H1 (cell line): ENCODE data around the gene HSPBP1. TPM values are rescaled to one million over a fixed set of nuclear protein-coding genes. Genes with fewer than 3 reads are reported as not detected.
A peak's percentile ranks its signal among the peaks of the same experiment; 100 is the strongest.

Source experiments
- CTCF ChIA-PET: fragments of 300-600 bp; sonication (Branson Sonifier 250); formaldehyde crosslinking; loops from one replicate; lab custom pipeline; 2021; ENCODE audit not compliant: partially characterized antibody; lab: Charles Lee
- POLR2A ChIA-PET: fragments of 300-600 bp; sonication (Branson Sonifier 250); formaldehyde crosslinking; loops from one replicate; lab custom pipeline; 2021; ENCODE audit warnings: inconsistent platforms; ENCODE audit not compliant: partially characterized antibody; lab: Charles Lee
- DNase-seq, 2 experiments: peaks; one replicate each; pipeline versions ENCODE4 v3.0.0 to v3.0.0-alpha.2; 2010 to 2022; ENCODE audit warnings: low spot score in 2 of 2, low read depth in 1 of 2, mixed read lengths in 1 of 2
- FAIRE-seq: peaks from 2 replicates; lab custom pipeline; 2011; peaks lifted over from hg19 to GRCh38; lab: Jason Lieb, UNC
- H2AFZ ChIP-seq: 2 replicates; pipeline ENCODE4 v1.8.1; 2012; ENCODE audit warnings: low read length, inconsistent platforms
- H2AK5ac ChIP-seq: 2 replicates; pipeline ENCODE4 v1.6.1; 2013; ENCODE audit warnings: low read depth, low read length
- H2BK120ac ChIP-seq: replicated peaks from 2 replicates; pipeline ENCODE3; 2013; ENCODE audit warnings: low read depth, low read length, inconsistent platforms
- H2BK12ac ChIP-seq: 2 replicates; pipeline ENCODE4 v1.6.1; 2013; ENCODE audit warnings: low read depth, low read length
- H2BK15ac ChIP-seq: 2 replicates; pipeline ENCODE4 v1.6.1; 2013; ENCODE audit warnings: low read length
- H2BK20ac ChIP-seq: 2 replicates; pipeline ENCODE4 v1.6.1; 2013; ENCODE audit warnings: low read length
- H2BK5ac ChIP-seq: 2 replicates; pipeline ENCODE4 v1.6.1; 2013; ENCODE audit warnings: low read depth, low read length
- H3K14ac ChIP-seq: 2 replicates; pipeline ENCODE4 v1.6.1; 2013; ENCODE audit warnings: inconsistent platforms; ENCODE audit not compliant: insufficient read length
- H3K18ac ChIP-seq: 2 replicates; pipeline ENCODE4 v1.6.1; 2013; ENCODE audit warnings: low read length; ENCODE audit errors: extremely low read depth
- H3K23ac ChIP-seq: 2 replicates; pipeline ENCODE4 v1.6.1; 2013; ENCODE audit warnings: inconsistent platforms; ENCODE audit not compliant: insufficient read length
- H3K23me2 ChIP-seq: 2 replicates; pipeline ENCODE4 v1.6.1; 2013; ENCODE audit warnings: low read depth, low read length
- H3K27ac ChIP-seq: 2 replicates; pipeline ENCODE4 v1.6.1; 2011; ENCODE audit warnings: low read depth, low read length, inconsistent platforms
- H3K27me3 ChIP-seq, 4 experiments: replicated peaks in 1 of 4; 1 replicate in 1 of 4; 2 replicates in 3 of 4; pipeline versions ENCODE4 v1.6.1 to v1.8.1; 2011 to 2013; ENCODE audit warnings: low read length in 3 of 4, mild to moderate bottlenecking in 3 of 4, inconsistent platforms in 2 of 4, mixed read lengths in 2 of 4, moderate library complexity in 1 of 4; ENCODE audit not compliant: control insufficient read depth in 3 of 4, insufficient read depth in 3 of 4; ENCODE audit errors: extremely low read depth in 1 of 4
- H3K36me3 ChIP-seq, 4 experiments: 2 replicates each; pipeline versions ENCODE4 v1.6.1 to v1.8.1; 2011 to 2013; ENCODE audit warnings: mild to moderate bottlenecking in 4 of 4, low read length in 3 of 4, moderate library complexity in 2 of 4, control low read depth in 1 of 4, inconsistent platforms in 1 of 4; ENCODE audit not compliant: insufficient read depth in 4 of 4, control insufficient read depth in 2 of 4
- H3K4ac ChIP-seq: replicated peaks from 2 replicates; pipeline ENCODE3; 2013; ENCODE audit warnings: low read length, low read depth, mixed read lengths, inconsistent platforms; ENCODE audit not compliant: insufficient read length
- H3K4me1 ChIP-seq, 4 experiments: replicated peaks in 1 of 4; 1 replicate in 1 of 4; 2 replicates in 3 of 4; pipeline versions ENCODE4 v1.6.1 to v1.8.1; 2011 to 2013; ENCODE audit warnings: low read length in 3 of 4, inconsistent platforms in 2 of 4, mixed read lengths in 1 of 4; ENCODE audit not compliant: insufficient read depth in 4 of 4, control insufficient read depth in 3 of 4
- H3K4me2 ChIP-seq, 2 experiments: 2 replicates each; pipeline versions ENCODE4 v1.6.1 to v1.8.1; 2011 to 2013; ENCODE audit warnings: low read depth in 2 of 2, low read length in 2 of 2, control low read depth in 1 of 2, inconsistent platforms in 1 of 2, mild to moderate bottlenecking in 1 of 2; ENCODE audit not compliant: insufficient read depth in 1 of 2
- H3K4me3 ChIP-seq, 4 experiments: fragments of 200-600, 300-600 bp in 1 of 4; sonication (generic), shearing (Covaris generic), sonication (Bioruptor Twin) in 1 of 4; 2 replicates each; pipeline versions ENCODE4 v1.5.1 to v1.8.1; 2011 to 2016; ENCODE audit warnings: low read length in 4 of 4, low read depth in 3 of 4, control low read depth in 2 of 4, inconsistent platforms in 2 of 4, mild to moderate bottlenecking in 2 of 4, mixed read lengths in 1 of 4, moderate library complexity in 1 of 4; ENCODE audit not compliant: insufficient read depth in 2 of 4; ENCODE audit errors: extremely low read depth in 1 of 4
- H3K56ac ChIP-seq: replicated peaks from 2 replicates; pipeline ENCODE3; 2013; ENCODE audit warnings: low read depth, mild to moderate bottlenecking, mixed read lengths, low read length, inconsistent platforms; ENCODE audit not compliant: insufficient read length
- H3K79me1 ChIP-seq: 2 replicates; pipeline ENCODE4 v1.6.1; 2013; ENCODE audit warnings: low read depth, low read length, control low read depth
- H3K79me2 ChIP-seq, 2 experiments: 2 replicates each; pipeline versions ENCODE4 v1.6.1 to v1.8.1; 2012 to 2013; ENCODE audit warnings: low read length in 2 of 2, mild to moderate bottlenecking in 2 of 2, inconsistent platforms in 1 of 2; ENCODE audit not compliant: insufficient read depth in 2 of 2, control insufficient read depth in 1 of 2
- H3K9ac ChIP-seq, 4 experiments: replicated peaks in 1 of 4; 1 replicate in 1 of 4; 2 replicates in 3 of 4; pipeline versions ENCODE4 v1.6.1 to v1.8.1; 2011 to 2013; ENCODE audit warnings: low read depth in 3 of 4, low read length in 3 of 4, control low read depth in 2 of 4, mild to moderate bottlenecking in 2 of 4, moderate library complexity in 2 of 4, inconsistent platforms in 1 of 4; ENCODE audit errors: extremely low read depth in 1 of 4
- H3K9me3 ChIP-seq, 2 experiments: 2 replicates each; pipeline versions ENCODE4 v1.6.1 to v1.8.1; 2012 to 2013; ENCODE audit warnings: mild to moderate bottlenecking in 2 of 2, moderate library complexity in 2 of 2, control low read depth in 1 of 2, inconsistent platforms in 1 of 2, low read depth in 1 of 2, low read length in 1 of 2, mixed read lengths in 1 of 2; ENCODE audit not compliant: insufficient read depth in 2 of 2
- H4K20me1 ChIP-seq, 2 experiments: replicated peaks in 1 of 2; 2 replicates each; pipeline versions ENCODE3 to v1.8.1; 2011 to 2013; ENCODE audit warnings: inconsistent platforms in 2 of 2, low read length in 2 of 2, mild to moderate bottlenecking in 1 of 2; ENCODE audit not compliant: insufficient read depth in 2 of 2, control insufficient read depth in 1 of 2
- H4K5ac ChIP-seq: 2 replicates; pipeline ENCODE4 v1.6.1; 2013; ENCODE audit warnings: low read length, low read depth, mixed read lengths, inconsistent platforms; ENCODE audit not compliant: insufficient read length
- H4K8ac ChIP-seq: 2 replicates; pipeline ENCODE4 v1.8.0; 2013; ENCODE audit warnings: mild to moderate bottlenecking, moderate library complexity, low read length, inconsistent platforms; ENCODE audit not compliant: insufficient read depth; ENCODE audit errors: extremely low read depth
- H4K91ac ChIP-seq: replicated peaks from 2 replicates; pipeline ENCODE3; 2013; ENCODE audit warnings: low read length, mixed read lengths, inconsistent platforms; ENCODE audit not compliant: insufficient read length
- BACH1 ChIP-seq: IDR thresholded peaks from 2 replicates; pipeline ENCODE4 v1.6.1; 2012; ENCODE audit warnings: low read length, improper control_type of control experiment
- CBX5 ChIP-seq: fragments of 300-800, 300-1000 bp; sonication (generic); IDR thresholded peaks from 2 replicates; pipeline ENCODE4 v1.7.1; 2016; ENCODE audit warnings: antibody characterized with exemption, low read length, low read depth
- CEBPB ChIP-seq: IDR thresholded peaks from 2 replicates; pipeline ENCODE4 v1.6.1; 2012; ENCODE audit warnings: low read depth, low read length
- CTBP2 ChIP-seq: IDR thresholded peaks from 2 replicates; pipeline ENCODE4 v1.7.0; 2011; ENCODE audit warnings: borderline replicate concordance, mild to moderate bottlenecking, moderate library complexity, mixed read lengths, low read length; ENCODE audit not compliant: insufficient read depth, insufficient read length
- JUND ChIP-seq: IDR thresholded peaks from 2 replicates; pipeline ENCODE4 v1.6.1; 2011; ENCODE audit warnings: mild to moderate bottlenecking, improper control_type of control experiment, low read length
- KDM4A ChIP-seq: IDR thresholded peaks from one replicate; pipeline ENCODE4 v1.7.1; 2012; ENCODE audit warnings: low read depth, mild to moderate bottlenecking, moderate library complexity, low read length, inconsistent platforms; ENCODE audit not compliant: severe bottlenecking
- POLR2AphosphoS5 ChIP-seq: IDR thresholded peaks from 2 replicates; pipeline ENCODE4 v1.6.1; 2011; ENCODE audit warnings: low read depth, low read length
- SP1 ChIP-seq: IDR thresholded peaks from 2 replicates; pipeline ENCODE4 v1.6.1; 2011; ENCODE audit warnings: low read depth, low read length
- WGBS, 2 experiments: shearing (Covaris generic) in 1 of 2; methylation state at CpG; one replicate each; pipeline versions ENCODE4 v1.1.6 to v1.1.7; 2013 to 2015; ENCODE audit warnings: low lambda C conversion rate in 2 of 2, mixed read lengths in 2 of 2, inconsistent platforms in 1 of 2, low coverage in 1 of 2, missing lambda C conversion rate in 1 of 2; ENCODE audit not compliant: insufficient replicate concordance in 2 of 2, insufficient coverage in 1 of 2, insufficient read length in 1 of 2; ENCODE audit errors: extremely low coverage in 1 of 2, missing lambda C conversion rate in 1 of 2; 5-methylcytosine and 5-hydroxymethylcytosine counted together
- polyA plus RNA-seq, 7 experiments: library from polyadenylated mRNA; depleted of rRNA in 3 of 7; stranded (reverse) in 5 of 7; unstranded in 2 of 7; fragments of >200 nt in 5 of 7; fragments of 200-250 nt in 2 of 7; gene quantifications; 1 replicate in 5 of 7; 2 replicates in 1 of 7; 4 replicates in 1 of 7; pipeline versions ENCODE4 v1.2.1 to v1.2.3, GENCODE V29; 2011 to 2013; ENCODE audit warnings: missing spikeins in 2 of 7, mixed read lengths in 2 of 7
- total RNA-seq: library from RNA; stranded (reverse); fragmentation: NEBNext Ultra II Directional; extraction: Animal tissue kit (Norgen Biotek cat#: 25700); gene quantifications from 2 replicates; pipeline ENCODE4 v1.2.1, GENCODE V29; 2021
- TF ChIP-seq, protein P1 (sequence below): IDR thresholded peaks from 2 replicates; pipeline ENCODE4 v1.6.1; 2012; ENCODE audit warnings: inconsistent platforms
- TF ChIP-seq, protein P2 (sequence below): IDR thresholded peaks from 2 replicates; pipeline ENCODE4 v1.6.1; 2012; ENCODE audit warnings: inconsistent platforms

The HSPBP1 gene
- total and polyA plus RNA-seq, 2 of the 8 experiments (the other 6 are each of a cell fraction or from before 2014, with no cell fraction given) = 63.4 to 100 TPM

DNA sequence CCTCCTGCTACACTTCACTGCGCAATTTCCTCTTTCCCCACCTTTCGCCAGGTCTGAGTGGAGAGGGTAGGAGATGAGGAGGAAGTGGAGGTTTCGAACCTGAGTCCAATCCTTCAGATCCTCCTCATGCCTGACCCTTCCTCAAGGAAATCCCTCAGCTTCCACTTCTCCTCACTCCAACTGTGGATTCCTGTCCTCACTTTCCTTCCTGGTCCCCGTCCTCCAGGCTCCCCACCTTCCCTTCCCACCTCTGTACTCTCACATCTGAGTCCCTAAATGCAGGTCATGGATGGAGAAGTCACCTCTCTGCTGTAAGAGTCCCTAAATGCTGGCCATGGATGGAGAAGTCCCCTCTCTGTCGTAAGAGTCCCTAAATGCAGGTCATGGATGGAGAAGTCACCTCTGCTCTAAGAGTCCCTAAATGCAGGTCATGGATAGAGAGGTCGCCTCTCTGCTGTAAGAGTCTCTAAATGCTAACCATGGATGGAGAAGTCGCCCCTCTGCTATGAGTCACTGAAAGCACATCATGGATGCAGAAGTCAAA, 54.4 kb downstream of the HSPBP1 start:
- POLR2A ChIA-PET = interaction anchor here (1.3 kb wide), 1 partner anchor 34 kb away, joined by 3 read pairs; no protein-coding TSS in a partner anchor
- H4K91ac ChIP-seq = peak overlapping the region; percentile 73
- no peak overlapping the region for H3K27ac ChIP-seq
- 0 out of 2 replicates have a peak overlapping the region, but pooled peaks have one; percentile 35 for H4K8ac ChIP-seq
- no peak overlapping the region for H2BK20ac ChIP-seq
- H3K4me3 ChIP-seq = no peak overlapping the region
- 0 out of 2 replicates have a peak overlapping the region, but pooled peaks have one; percentile 9 for H2AK5ac ChIP-seq
- H3K18ac ChIP-seq = no peak overlapping the region
- no peak overlapping the region for H3K4ac ChIP-seq
- H3K36me3 ChIP-seq = peaks cover 0 to under 1% (median 0%) of the 10 kb centered on the region in 4 experiments; a peak in 2 of 8 replicates
- no peak overlapping the region for H3K4me2 ChIP-seq
- no peak overlapping the region for H4K5ac ChIP-seq
- WGBS, 2 experiments = 88% methylated on average over 7 of the region's 7 CpGs; no CpG with 5 or more reads in 1 of the 2 experiments
- no peak overlapping the region for H3K23ac ChIP-seq
- H3K23me2 ChIP-seq = no peaks in the 10 kb centered on the region
- no peak overlapping the region for H3K9ac ChIP-seq
- H3K79me2 ChIP-seq = no peaks in the 10 kb centered on the region
- FAIRE-seq (no peak), DNase-seq (no peak)
- CTCF ChIA-PET = no interaction called here
- no peak overlapping the region for H2AFZ ChIP-seq
- TF ChIP-seq CTBP2 = no peak
- TF ChIP-seq KDM4A = no peak
- TF ChIP-seq, protein P1, sequence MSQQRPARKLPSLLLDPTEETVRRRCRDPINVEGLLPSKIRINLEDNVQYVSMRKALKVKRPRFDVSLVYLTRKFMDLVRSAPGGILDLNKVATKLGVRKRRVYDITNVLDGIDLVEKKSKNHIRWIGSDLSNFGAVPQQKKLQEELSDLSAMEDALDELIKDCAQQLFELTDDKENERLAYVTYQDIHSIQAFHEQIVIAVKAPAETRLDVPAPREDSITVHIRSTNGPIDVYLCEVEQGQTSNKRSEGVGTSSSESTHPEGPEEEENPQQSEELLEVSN = no peak
- TF ChIP-seq BACH1 = no peak
- TF ChIP-seq CEBPB = no peak
- TF ChIP-seq POLR2AphosphoS5 = no peak
- no peak for TF ChIP-seq JUND
- TF ChIP-seq, protein P2, sequence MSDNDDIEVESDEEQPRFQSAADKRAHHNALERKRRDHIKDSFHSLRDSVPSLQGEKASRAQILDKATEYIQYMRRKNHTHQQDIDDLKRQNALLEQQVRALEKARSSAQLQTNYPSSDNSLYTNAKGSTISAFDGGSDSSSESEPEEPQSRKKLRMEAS = no peak
- no peak for TF ChIP-seq CBX5
- TF ChIP-seq SP1 = no peak
- no peaks in the 10 kb centered on the region for H3K27me3 ChIP-seq
- no peak overlapping the region for H3K56ac ChIP-seq
- no peak overlapping the region for H2BK5ac ChIP-seq
- H2BK120ac ChIP-seq = no peak overlapping the region
- no peak overlapping the region for H3K14ac ChIP-seq
- no peaks in the 10 kb centered on the region for H3K4me1 ChIP-seq
- no peaks in the 10 kb centered on the region for H3K79me1 ChIP-seq
- H4K20me1 ChIP-seq = peaks cover 3 to 13% of the 10 kb centered on the region in 2 experiments
- H2BK12ac ChIP-seq = no peak overlapping the region
- peaks cover 0 to under 1% of the 10 kb centered on the region in 2 experiments; a peak in 1 of 4 replicates for H3K9me3 ChIP-seq
- no peak overlapping the region for H2BK15ac ChIP-seq
